GM12874 (cell line): ENCODE results near the gene RANBP1.

Experiments used
- TF ChIP-seq, protein P1 (sequence below): IDR thresholded peaks from 2 replicates; pipeline ENCODE4 v1.5.1; 2011; ENCODE audit warnings: low read depth, mild to moderate bottlenecking, control low read depth, low read length, moderate library complexity; ENCODE audit not compliant: insufficient read depth

Gene RANBP1

DNA sequence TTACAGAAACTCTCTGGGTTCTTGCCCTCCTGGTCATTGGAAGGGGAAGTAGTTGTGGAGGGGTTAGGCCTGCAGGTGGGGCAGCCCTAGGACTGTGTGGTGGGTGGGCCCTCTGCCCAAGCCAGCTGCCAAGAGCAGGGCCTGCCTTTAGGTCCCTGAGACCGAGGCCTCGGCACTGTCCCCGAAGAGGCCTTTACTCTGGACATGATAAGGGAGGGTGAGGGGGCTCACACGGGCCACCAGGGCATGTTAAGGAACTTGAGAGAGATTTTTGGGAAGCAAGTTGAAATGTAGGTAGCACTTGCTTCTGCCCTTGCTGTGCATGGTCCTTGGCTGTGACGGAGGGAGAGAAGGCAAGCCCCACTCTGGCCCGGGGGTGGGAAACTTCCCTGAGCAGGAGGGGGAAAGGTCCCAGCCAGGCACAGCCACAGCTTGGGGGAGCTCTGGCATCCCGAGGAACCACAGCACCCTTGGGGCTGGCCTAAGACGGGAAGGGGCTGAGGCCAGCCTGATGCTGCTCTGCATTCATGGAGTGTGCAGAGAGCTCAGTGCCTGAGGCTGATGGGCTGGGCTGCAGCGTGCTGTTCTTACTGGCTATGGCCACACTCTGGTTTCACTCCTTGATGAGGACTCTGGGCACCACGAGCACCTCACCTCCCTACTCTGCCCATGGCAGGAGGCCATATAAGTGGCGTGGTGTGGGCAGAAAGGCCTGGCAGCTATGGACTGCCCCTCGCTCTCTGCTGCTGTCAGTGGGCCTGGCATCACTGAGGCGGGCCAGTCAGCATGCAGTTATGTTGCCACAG is 7.8 kb upstream of the RANBP1 start:
- TF ChIP-seq, protein P1, sequence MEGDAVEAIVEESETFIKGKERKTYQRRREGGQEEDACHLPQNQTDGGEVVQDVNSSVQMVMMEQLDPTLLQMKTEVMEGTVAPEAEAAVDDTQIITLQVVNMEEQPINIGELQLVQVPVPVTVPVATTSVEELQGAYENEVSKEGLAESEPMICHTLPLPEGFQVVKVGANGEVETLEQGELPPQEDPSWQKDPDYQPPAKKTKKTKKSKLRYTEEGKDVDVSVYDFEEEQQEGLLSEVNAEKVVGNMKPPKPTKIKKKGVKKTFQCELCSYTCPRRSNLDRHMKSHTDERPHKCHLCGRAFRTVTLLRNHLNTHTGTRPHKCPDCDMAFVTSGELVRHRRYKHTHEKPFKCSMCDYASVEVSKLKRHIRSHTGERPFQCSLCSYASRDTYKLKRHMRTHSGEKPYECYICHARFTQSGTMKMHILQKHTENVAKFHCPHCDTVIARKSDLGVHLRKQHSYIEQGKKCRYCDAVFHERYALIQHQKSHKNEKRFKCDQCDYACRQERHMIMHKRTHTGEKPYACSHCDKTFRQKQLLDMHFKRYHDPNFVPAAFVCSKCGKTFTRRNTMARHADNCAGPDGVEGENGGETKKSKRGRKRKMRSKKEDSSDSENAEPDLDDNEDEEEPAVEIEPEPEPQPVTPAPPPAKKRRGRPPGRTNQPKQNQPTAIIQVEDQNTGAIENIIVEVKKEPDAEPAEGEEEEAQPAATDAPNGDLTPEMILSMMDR: no peak

- TF ChIP-seq, protein P1: no peak
Observed at GRCh38 chr22:20108757-20109230, 7.1 kb upstream of the RANBP1 start.

DNA sequence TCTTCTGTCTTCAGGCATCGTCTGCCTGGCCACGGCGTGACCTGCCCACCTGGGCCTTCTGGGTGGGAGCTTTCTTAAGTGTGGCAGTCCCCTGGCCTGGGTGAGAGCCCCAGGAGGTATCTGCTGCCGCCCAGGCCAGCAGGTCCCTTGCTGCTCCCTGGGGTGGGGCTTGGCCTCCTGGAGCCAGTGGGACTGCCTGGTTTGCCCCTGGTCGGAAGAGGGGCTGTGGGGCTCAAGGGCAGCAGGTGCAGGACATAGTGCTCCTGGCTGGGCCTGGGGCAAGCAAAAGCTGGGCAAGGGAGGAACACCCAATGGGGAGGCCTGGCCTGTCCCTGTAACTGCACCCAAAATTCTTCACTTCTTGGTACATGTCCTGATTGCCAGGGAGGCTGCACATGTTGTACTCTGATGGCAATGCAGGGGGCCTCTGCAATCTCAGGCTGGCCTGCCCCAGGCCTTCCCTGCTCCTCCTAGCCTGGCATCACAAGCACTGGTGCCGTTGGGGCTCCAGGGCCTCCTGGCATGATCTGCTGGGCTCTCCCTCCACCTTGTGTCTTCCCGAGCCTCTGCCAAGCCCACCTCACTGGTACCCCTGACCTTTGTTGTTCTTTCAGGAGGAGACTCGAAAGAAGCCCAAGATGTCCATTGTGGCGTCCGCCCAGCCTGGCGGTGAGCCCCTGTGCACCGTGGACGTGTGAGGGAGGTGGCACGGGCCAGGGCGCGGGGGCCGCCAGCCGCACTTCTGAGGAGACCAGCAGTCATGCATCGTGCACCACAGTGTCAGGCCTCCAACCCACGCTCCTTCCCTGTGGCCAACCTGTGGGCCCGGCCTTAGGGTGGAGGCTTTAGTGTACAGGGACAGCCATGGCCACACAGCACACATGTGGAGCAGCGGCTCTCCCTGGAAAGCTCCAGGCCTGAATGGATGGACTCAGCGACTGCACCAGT is 6.2 kb upstream of the RANBP1 start:
- TF ChIP-seq, protein P1: no peak

- TF ChIP-seq, protein P1: no peak
Observed at GRCh38 chr22:20110359-20110985, 5.4 kb upstream of the RANBP1 start.

DNA sequence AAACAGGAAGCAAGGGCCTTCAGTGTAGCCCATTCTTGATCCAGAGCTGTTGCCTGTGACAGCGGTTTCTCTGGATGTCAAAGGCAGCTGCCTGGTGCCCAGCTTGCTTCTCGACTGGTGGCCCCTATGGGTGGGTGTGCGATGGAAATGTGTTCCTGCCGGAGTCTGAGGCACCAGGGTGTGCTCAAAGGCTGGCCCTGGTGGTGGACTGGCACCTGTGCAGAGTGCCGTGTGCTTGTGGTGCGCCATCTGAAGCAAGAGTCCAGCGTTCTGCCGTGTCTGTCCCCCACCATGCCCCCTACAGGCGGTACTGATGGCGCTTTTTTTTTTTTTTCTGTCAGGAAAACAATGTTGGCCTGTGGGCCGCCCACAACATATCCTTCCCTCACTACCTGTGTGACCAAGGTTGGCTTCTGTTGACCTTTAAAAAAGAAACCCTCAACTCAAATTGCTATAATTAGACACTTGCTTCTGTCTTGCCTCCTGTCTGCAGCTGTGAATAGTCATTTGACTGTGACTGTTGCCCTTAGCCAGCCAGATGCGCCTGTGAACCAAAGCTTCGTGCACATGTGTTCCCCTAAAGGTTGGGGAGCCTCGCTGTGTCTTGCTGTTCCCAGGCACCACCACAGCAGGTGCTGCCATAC is 4.7 kb upstream of the RANBP1 start:
- TF ChIP-seq, protein P1: peak; percentile 64

DNA sequence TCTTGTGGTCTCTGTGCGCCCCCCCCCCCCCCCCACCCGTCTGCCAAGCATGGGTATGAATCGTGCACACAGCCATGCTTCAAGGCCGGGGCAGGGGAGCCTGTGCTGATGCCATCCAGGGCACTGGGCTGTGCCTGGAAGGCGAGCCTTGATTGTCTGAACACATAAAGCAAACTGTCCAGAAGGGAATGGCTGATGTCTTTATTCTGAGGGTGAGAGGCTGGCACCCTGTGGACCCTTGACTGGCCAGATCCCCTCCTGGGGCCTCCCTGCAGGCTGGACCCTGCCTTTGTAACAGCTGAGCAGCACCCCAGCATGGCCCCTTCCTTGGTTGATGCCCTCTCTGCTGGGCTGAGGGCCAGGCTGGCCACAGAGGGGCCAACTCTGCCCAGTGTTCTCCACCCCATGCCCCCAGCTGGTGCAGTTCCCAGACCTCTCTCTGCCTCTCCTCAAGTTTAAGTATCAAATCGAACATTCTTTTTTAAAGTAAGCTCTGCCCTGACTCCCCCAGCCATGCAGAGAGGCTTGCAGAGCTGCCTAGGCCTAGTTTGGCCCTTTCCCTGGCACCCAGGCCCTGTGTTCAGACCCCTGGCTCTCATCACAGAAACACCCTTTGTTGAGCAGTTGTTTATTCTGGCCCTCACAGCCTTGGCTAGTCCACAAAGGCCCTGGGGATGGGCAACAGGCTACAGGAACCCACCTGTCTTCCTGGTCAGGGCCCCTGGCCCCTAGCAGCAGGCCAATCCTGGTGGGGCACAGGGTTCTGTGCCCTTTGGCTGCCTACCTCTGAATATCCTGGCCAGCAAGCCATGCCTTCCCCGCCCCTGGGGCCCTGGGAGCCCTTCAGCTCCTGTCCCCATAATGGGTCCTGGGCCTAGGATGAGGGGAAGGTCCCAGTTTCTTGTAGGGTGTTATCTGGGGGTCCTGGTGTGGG is 3.9 kb upstream of the RANBP1 start:
- TF ChIP-seq, protein P1: no peak
